GM18907 (cell line): ENCODE results near the gene CFAP20DC.
"Not testable (repeated sequence)": the region's sequence is repeated elsewhere in the genome, so short reads cannot be mapped to it uniquely, and the experiment has no call there.

ENCODE experiments used
- ATAC-seq: cut with Tn5 transposase; IDR thresholded peaks from one replicate; pipeline ENCODE4 v1.9.1; 2021; ENCODE audit warnings: mild to moderate bottlenecking, moderate library complexity; ENCODE audit not compliant: unreplicated experiment

Gene CFAP20DC

GRCh38 chr3:58751235-58751634 is 298.6 kb downstream of the CFAP20DC start:
- ATAC-seq = no peak

- no peak for ATAC-seq
Measured at GRCh38 chr3:58749948-58750347, 299.9 kb downstream of the CFAP20DC start.

- no peak for ATAC-seq
Measured at GRCh38 chr3:58748024-58748423, 301.8 kb downstream of the CFAP20DC start.

GRCh38 chr3:58746758-58747157 is 303.1 kb downstream of the CFAP20DC start:
- ATAC-seq = no peak

- ATAC-seq = no peak
Measured at GRCh38 chr3:58743296-58743695, 306.5 kb downstream of the CFAP20DC start.

- no peak for ATAC-seq
Measured at GRCh38 chr3:58742239-58742638, 307.6 kb downstream of the CFAP20DC start.

- no peak for ATAC-seq
Measured at GRCh38 chr3:58737644-58738043, 312.2 kb downstream of the CFAP20DC start.

GRCh38 chr3:58731673-58732072 is 318.2 kb downstream of the CFAP20DC start:
- no peak for ATAC-seq

GRCh38 chr3:58728723-58729122 is 321.1 kb downstream of the CFAP20DC start:
- no peak for ATAC-seq

GRCh38 chr3:58725326-58725853 is 324.4 kb downstream of the CFAP20DC start:
- no peak for ATAC-seq

- ATAC-seq = no peak
Measured at GRCh38 chr3:58724336-58724735, 325.5 kb downstream of the CFAP20DC start.

GRCh38 chr3:58723173-58723572 is 326.7 kb downstream of the CFAP20DC start:
- no peak for ATAC-seq

GRCh38 chr3:58722561-58722960 is 327.3 kb downstream of the CFAP20DC start:
- ATAC-seq = no peak

GRCh38 chr3:58720526-58720925 is 329.3 kb downstream of the CFAP20DC start:
- no peak for ATAC-seq

- ATAC-seq = no peak
Measured at GRCh38 chr3:58719684-58720083, 330.1 kb downstream of the CFAP20DC start.

GRCh38 chr3:58713715-58714401 is 336.0 kb downstream of the CFAP20DC start:
- ATAC-seq = no peak

- ATAC-seq = no peak
Measured at GRCh38 chr3:58711871-58712270, 338.0 kb downstream of the CFAP20DC start.

- ATAC-seq = not testable (repeated sequence)
Measured at GRCh38 chr3:58708983-58709382, 340.8 kb downstream of the CFAP20DC start.

- ATAC-seq = no peak
Measured at GRCh38 chr3:58708116-58708791, 341.6 kb downstream of the CFAP20DC start.

- no peak for ATAC-seq
Measured at GRCh38 chr3:58707390-58707930, 342.4 kb downstream of the CFAP20DC start.

- no peak for ATAC-seq
Measured at GRCh38 chr3:58706395-58707167, 343.2 kb downstream of the CFAP20DC start.
